NCI-H128 (cell line): Measurements from ENCODE around the gene PPP1R12C.
"Not testable (repeated sequence)": the region's sequence is repeated elsewhere in the genome, so short reads cannot be mapped to it uniquely, and the experiment has no call there.

Source experiments
- DNase-seq: peaks from one replicate; lab custom pipeline; 2025; ENCODE audit not compliant: unreplicated experiment; lab: John Stamatoyannopoulos, UW

The PPP1R12C gene

GRCh38 chr19:55112246-55112776, 5.1 kb downstream of the PPP1R12C start:
- DNase-seq: no peak

DNA sequence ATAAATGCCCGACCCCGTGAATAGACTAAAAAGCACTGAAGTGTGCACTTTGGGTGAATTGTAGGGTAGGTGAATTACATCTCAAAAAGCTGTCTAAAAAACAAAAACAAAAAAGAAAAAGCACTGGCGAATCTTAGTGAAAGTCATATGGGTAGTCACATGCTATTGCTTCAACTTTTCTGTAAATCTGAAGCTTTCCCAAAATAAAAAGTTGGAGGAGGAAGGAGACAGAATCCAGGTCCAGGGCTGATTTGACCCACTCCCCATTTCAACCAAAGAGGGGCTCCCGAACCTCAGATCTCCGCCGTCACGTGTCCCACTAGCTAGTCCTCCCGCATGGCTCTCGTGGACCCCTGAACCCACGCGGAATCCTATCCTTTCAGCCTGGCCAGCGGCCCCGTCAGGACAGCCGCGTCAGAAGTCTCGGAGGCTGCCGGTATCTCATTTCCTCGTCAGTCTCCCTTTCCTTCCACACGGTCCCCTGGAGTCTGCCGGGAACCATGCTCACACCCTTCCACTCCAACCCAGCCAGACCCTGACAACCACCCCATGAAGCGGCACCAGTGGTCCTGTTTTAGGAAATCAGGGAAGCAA, 6.1 kb downstream of the PPP1R12C start:
- DNase-seq: no peak

- no peak for DNase-seq
Observed at GRCh38 chr19:55109527-55110291, 7.7 kb downstream of the PPP1R12C start.

DNA sequence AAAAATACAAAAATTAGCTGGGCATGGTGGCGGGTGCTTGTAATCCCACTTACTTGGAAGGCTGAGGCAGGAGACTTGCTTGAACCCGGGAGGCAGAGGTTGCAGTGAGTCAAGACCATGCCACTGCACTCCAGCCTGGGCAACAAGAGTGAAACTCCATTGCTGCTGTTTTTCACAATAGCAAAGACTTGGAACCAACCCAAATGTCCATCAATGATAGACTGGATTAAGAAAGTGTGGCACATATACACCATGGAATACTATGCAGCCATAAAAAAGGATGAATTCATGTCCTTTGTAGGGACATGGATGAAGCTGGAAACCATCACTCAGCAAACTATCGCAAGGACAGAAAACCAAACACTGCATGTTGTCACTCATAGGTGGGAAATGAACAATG, 10.2 kb downstream of the PPP1R12C start:
- DNase-seq: not testable (repeated sequence)

DNA sequence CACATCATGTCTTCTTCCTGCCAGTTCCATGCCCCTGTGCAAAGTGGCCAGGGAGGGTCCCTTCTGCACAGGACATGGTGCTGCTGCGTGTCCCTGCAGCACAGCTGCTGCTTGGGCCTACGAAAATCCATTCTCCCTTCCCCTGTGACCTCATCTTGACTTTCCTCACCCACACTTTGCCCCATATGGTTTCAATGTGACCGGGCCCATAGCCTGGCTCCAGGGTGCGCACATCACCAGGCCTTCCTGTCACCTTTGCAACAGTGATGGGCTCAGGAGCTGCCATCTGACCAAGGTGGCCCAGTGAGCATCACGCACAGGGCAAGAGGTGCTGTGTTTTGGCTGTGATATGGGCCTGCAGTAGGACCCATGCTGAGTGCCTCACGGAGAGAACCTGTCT, 10.8 kb downstream of the PPP1R12C start:
- DNase-seq: no peak

DNA sequence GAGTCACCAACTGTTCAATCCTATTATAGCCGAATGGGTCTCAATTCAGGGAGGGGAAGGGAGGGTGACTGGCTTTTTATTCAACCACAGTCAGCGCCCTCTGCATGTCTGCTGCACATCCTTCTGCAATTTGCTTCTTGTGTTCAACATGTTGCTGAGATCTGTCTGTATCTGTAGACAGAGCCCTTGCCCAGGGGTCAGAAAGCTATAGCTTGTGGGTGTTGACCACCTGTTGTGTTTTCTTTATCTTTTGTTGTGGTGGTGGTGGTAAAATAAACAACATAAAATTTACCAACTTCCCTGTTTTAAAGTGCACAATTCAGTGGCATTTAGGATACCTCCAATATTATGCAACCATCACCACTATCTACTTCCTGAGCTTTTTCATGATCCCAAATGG, 12.2 kb downstream of the PPP1R12C start:
- no peak for DNase-seq

- no peak for DNase-seq
Observed at GRCh38 chr19:55103190-55103589, 14.2 kb downstream of the PPP1R12C start.

DNA sequence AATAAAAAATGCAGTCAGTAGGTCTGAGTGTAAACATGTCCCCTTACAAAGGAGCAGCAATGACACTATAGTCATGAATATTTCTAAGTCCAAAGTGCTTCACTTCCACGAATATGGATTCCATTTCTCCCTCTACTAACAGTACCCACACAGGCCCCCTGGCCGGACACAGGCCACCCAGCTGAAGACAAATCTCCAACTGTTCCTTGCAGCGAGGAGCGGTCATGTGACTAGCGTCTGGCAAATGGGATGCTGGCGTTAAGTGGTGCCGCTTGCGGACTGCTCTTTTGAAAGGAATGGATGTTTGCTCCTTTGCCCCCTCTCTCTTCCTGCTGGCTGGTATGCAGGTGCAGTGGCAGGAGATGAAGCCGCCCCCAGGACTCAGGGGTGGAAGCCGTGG, 16.2 kb downstream of the PPP1R12C start:
- no peak for DNase-seq

DNA sequence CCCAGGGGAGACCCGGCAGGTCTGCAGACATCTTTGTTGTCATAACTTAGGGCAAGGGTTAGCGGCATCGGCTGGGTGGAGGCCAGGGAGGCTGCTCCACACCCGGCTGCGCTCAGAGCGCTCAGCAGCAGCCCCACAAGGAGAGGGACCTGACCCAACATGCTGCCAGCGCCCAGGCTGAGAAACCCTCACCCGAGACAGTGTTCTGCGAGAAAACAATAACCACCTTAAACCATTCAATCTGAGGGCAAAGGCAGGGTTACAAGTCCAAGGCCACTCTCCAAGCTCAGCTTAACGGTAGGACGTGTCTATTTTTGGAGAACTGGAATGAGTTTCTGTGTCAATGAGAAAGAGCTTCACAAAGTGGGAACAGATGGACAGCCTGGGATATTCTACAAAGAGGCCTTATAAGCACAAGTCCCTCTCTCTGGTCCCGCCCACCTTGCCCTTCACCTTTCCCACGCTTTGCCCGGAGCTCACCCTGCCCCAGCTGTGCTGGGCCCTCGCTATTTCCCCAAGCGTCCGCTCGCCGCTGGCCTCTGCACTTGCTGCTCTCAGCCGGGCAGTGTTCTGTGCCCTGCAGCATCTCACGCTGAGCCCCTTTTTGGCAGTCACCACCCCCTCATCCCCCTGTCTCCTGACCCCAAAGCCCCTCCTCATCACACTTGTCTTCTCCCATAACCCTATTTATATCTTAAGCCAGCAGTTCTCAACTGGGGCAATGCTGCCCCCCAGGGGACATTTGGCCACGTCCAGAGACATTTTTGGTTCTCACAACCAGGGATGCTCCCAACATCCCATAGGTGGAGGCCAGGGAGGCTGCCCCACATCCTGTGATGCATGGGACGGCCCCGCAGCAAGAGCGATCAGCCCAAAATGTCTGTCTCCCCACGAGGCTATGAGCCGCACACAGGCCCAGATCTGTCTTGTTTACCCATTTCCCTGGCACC, 17.6 kb downstream of the PPP1R12C start:
- DNase-seq: no peak

DNA sequence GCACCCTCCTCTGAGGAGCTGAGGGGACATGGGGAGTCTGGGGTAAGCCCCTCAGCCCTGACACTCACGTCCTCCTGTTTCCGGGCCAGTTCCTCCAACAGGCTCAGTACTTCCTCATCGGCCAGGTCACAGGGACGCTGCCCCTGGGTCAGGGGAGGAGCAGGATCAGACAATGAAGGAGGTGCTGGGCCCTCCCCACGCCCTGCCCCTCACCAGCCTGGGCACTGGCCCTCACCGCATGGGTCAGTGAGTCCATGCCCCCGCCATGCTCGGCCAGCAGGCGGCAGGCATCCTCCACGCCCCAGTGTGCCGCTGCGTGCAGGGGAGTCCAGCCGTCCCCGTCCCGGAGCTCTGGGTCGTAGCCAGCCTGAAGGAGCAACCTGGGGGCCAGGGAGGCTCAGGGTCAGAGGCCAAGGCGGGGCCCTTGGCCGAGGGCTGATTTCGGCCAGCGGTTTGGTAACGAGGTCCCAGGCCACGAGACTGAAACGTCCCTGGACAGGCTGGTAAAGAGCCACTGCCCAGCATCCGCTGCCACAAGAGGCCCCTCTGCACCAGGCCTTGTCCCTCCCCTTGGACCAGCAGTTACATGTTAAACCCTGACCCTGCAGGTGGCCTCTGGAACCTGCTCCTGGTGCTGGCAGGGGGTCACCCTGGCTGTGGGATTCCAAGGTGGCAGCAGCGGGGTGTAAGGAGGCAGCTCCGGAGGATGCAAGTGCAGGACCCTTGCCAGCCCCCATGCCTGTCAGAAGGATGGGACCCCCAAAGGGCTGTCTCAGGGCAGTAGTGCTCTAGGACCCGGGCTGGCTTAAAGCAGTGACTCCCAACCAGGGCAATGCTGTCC, 18.5 kb downstream of the PPP1R12C start:
- DNase-seq: no peak

GRCh38 chr19:55097864-55098715, 19.3 kb downstream of the PPP1R12C start:
- no peak for DNase-seq

DNA sequence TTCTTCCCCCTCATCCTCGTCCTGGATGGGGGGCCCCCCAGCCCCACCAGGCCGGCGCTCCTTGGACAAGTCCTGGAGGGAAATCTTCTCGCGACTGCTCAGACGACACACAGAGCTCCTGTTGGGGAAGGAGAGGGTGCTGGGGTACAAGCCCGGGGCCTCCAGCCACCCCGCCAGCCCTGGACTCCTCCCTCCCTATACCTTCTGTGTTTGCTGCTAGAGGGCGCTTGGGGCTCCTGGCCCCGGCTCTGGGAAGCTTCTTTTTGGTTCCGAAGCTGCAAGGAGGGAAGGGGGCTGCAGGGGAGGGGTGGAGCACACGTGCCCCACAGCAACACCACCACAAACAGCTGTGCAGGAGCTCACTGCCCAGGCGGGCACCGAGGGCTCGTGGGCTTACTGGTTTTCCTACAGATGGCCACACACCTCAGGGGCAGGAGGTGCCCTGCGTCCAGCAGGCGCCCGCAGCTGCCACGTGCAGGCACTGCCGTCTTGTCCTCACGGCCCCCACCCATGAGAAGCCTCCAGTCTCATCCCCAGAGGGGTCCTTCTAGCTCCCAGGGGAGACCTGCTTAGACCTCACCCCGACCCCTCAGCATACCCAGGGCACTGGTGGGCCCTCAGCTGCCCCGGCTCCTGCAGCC, 21.3 kb downstream of the PPP1R12C start:
- DNase-seq: no peak

- DNase-seq: no peak
Observed at GRCh38 chr19:55095260-55096060, 22.0 kb downstream of the PPP1R12C start.

DNA sequence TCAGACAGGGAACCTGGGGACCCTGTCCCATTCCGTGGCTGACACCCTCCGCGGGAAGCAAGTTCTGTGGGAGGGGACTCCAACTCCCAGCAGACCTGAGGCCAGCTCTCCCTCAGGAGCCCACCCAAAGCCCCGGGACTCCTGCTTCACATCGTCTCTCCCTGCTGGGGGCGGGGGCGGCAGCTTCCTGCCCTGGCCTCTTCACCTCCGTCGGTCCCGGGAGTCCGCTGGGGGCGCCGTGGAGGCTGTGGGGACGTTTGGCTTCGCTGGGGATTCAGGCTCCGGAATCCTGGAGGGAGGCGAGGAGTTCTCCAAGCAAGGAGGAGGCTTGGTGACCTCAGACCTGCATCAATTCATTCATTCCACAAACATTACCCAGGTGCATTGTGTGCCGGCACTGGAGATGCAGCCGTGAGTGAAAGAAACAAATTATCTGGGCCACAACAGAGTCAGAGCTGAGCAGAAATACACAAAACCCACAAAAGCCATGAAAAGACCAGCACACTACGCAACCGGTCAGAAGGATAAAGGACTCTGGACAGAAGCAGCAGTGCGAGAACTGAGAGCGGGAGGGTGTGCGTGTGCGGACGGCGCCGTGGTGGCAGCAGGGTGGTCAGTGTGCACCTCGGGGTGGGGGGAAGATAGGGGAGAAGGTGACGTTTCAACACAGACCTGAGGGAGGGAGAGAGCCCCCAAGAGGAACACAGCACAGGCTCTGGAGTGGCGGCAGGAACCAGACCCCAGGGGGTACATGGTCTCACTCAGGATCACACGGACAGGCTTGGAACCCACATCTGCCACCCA, 22.8 kb downstream of the PPP1R12C start:
- DNase-seq: no peak

DNA sequence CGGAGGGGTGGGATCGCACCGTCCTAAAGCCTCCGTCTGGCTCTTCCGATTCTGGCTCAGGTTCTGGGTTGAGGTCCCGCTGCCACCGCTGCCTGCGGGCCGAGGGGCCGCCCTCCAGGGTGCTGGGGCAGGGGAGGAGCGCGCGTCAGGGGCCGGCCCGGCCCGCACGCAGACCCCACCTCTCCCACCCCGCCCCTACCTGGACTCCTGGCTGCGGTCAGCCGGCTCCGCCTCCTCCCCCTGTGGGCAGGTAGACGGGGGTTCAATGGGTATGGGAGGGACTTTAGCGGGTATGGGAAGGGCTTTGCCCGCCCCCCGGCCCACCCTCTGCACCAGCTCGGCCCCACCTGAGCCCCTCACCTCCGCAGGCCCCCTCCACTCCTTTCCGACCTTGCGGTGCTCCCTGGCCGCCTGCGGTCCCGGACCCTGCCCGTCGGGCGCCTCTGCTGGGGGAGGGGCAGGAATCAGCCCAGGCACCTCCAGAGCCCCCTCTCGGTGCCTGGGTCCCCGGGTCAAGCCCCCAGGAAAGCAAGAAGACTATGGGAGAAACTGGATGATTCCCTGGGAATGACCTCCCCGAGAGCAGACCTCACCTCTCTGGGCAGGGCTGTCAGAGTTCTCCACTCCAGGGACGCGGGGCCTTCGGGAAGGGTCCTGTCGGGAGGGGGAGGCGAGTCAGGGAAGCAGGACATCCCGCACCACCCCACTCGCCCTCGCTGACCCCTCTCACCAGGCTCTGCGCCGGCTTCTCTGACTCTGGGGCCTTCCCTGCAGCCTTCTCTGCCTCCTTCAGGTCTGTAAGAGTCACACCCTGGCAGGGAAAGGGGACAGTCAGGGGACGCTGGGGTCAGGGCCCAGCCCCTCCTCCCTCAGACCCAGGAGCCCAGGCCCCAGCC, 24.8 kb downstream of the PPP1R12C start:
- DNase-seq: no peak

DNA sequence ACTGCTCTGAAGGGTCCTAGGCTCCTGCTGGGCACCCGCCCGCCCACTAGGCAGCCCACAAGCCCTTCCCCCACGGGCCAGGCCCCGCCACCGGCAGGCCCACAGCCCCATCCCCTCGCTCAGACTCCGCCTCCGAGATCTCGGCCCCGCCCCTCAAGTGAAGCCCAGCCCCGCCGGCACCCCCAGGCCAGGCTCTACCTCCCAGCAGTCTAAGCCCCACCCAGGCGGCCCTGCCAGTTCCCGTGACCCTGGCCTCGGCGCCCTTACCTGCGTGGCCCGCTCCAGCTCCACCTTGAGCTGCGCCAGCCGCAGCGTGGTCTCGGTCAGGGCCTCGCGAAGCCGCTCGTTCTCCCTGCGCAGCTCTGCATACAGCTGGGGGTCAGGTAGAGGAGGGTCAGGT, 25.5 kb downstream of the PPP1R12C start:
- no peak for DNase-seq
